HepG2 (cell line): ENCODE results near the gene MIA2. TPM values are rescaled to one million over a fixed set of nuclear protein-coding genes. Genes with fewer than 3 reads are reported as not detected.

Experiments used
- ATAD3A ChIP-seq: sonication (generic); formaldehyde crosslinking; IDR thresholded peaks from 2 replicates; pipeline ENCODE4 v1.4.0; 2020; ENCODE audit warnings: missing genetic modification reagents
- CBX5 ChIP-seq: sonication (generic); formaldehyde crosslinking; IDR thresholded peaks from 2 replicates; pipeline ENCODE4 v1.4.0; 2020; ENCODE audit warnings: missing genetic modification reagents, borderline replicate concordance
- CREM ChIP-seq, 2 experiments: sonication (generic) in 1 of 2; formaldehyde crosslinking in 1 of 2; IDR thresholded peaks; 2 replicates each; pipeline versions ENCODE4 v1.4.0 to v1.6.1; 2016 to 2020; ENCODE audit warnings: antibody characterized with exemption in 1 of 2, mild to moderate bottlenecking in 1 of 2, missing genetic modification reagents in 1 of 2
- ELF4 ChIP-seq: sonication (generic); formaldehyde crosslinking; IDR thresholded peaks from 2 replicates; pipeline ENCODE4 v1.5.0; 2020; ENCODE audit warnings: missing genetic modification reagents, mild to moderate bottlenecking, moderate library complexity, borderline replicate concordance
- KIAA2018 ChIP-seq: sonication (generic); formaldehyde crosslinking; IDR thresholded peaks from 2 replicates; pipeline ENCODE4 v1.5.0; 2020; ENCODE audit warnings: mild to moderate bottlenecking, missing genetic modification reagents, borderline replicate concordance
- PTBP1 ChIP-seq: fragments of 200-400 bp; formaldehyde crosslinking; IDR thresholded peaks from 2 replicates; pipeline ENCODE4 v1.6.1; 2018; ENCODE audit warnings: low read length, low read depth; ENCODE audit not compliant: poor library complexity, severe bottlenecking
- SOX5 ChIP-seq: IDR thresholded peaks from 2 replicates; pipeline ENCODE4 v1.6.1; 2016; ENCODE audit warnings: borderline replicate concordance
- TFDP2 ChIP-seq: sonication (generic); formaldehyde crosslinking; IDR thresholded peaks from 2 replicates; pipeline ENCODE4 v1.4.0; 2020; ENCODE audit warnings: missing genetic modification reagents
- TRIM22 ChIP-seq: fragments of 450-650 bp; IDR thresholded peaks from 2 replicates; pipeline ENCODE4 v1.6.1; 2017
- ZBTB26 ChIP-seq: IDR thresholded peaks from 2 replicates; pipeline ENCODE4 v1.6.1; 2016; ENCODE audit warnings: missing compliant biosample characterization, missing genetic modification reagents, borderline replicate concordance
- ZNF101 ChIP-seq: sonication (generic); formaldehyde crosslinking; IDR thresholded peaks from 2 replicates; pipeline ENCODE4 v1.4.0; 2020; ENCODE audit warnings: mild to moderate bottlenecking, low read depth, missing genetic modification reagents, borderline replicate concordance
- ZNF276 ChIP-seq: sonication (generic); formaldehyde crosslinking; IDR thresholded peaks from 2 replicates; pipeline ENCODE4 v1.4.0; 2020; ENCODE audit warnings: mild to moderate bottlenecking, low read depth, missing genetic modification reagents
- ZNF720 ChIP-seq: sonication (generic); formaldehyde crosslinking; IDR thresholded peaks from 2 replicates; pipeline ENCODE4 v1.4.0; 2020; ENCODE audit warnings: missing genetic modification reagents
- ZNF781 ChIP-seq: sonication (generic); formaldehyde crosslinking; IDR thresholded peaks from 2 replicates; pipeline ENCODE4 v1.5.1; 2020; ENCODE audit warnings: borderline replicate concordance, mild to moderate bottlenecking, missing genetic modification reagents; ENCODE audit errors: not compliant biosample characterization
- ZNF883 ChIP-seq: sonication (generic); formaldehyde crosslinking; IDR thresholded peaks from 2 replicates; pipeline ENCODE4 v1.5.1; 2020; ENCODE audit warnings: mild to moderate bottlenecking, missing genetic modification reagents; ENCODE audit errors: not compliant biosample characterization
- polyA plus RNA-seq, 8 experiments: library from polyadenylated mRNA; depleted of rRNA in 3 of 8; stranded (reverse) in 7 of 8; unstranded in 1 of 8; fragments of >200 nt; fragmentation: Illumina TruSeq in 4 of 8; extraction: Trizol in 4 of 8; gene quantifications; 2 replicates each; pipeline versions ENCODE4 v1.2.1 to v1.2.3, GENCODE V29; 2011 to 2016; ENCODE audit warnings: low read depth in 4 of 8, missing spikeins in 1 of 8, mixed read lengths in 1 of 8; ENCODE audit not compliant: insufficient read depth in 1 of 8
- total RNA-seq, 5 experiments: library from RNA; depleted of rRNA; stranded (reverse); fragments of >200 nt; fragmentation: Illumina TruSeq; extraction: Trizol; gene quantifications; 2 replicates each; pipeline ENCODE4 v1.2.3, GENCODE V29; 2016; ENCODE audit warnings: low read depth in 1 of 5

The MIA2 gene
- total and polyA plus RNA-seq, 2 of the 13 experiments (the other 11 are each of a cell fraction or from before 2014, with no cell fraction given) = 134 to 158 TPM

GRCh38 chr14:39266525-39266870 is 32.8 kb downstream of the MIA2 start (continued):
- TF ChIP-seq TFDP2 (CRISPR knock-in tag) = peak; percentile 82
- no peak for TF ChIP-seq ATAD3A (CRISPR knock-in tag)
- no peak for TF ChIP-seq ZNF781 (CRISPR knock-in tag)
- TF ChIP-seq ZNF720 (CRISPR knock-in tag) = 0 out of 2 replicates have a peak, but pooled peaks have one; percentile 45
- TF ChIP-seq CBX5 (CRISPR knock-in tag) = peak; percentile 98
- TF ChIP-seq CREM (IDR thresholded peaks at IDR 0.05) = peak; percentile 84
- no peak; the same call in 1 of the 2 replicates for TF ChIP-seq CREM (CRISPR knock-in tag; IDR thresholded peaks at IDR 0.05)
- peak; percentile 88; the same call in 1 of the 2 replicates for TF ChIP-seq ZBTB26 (CRISPR knock-in tag)
- no peak; the same call in 1 of the 2 replicates for TF ChIP-seq ELF4 (CRISPR knock-in tag)
- TF ChIP-seq ZNF276 (CRISPR knock-in tag) = peak; percentile 91; the same call in 1 of the 2 replicates
- TF ChIP-seq SOX5 (CRISPR knock-in tag) = peak; percentile 85
- TF ChIP-seq ZNF101 = peak; percentile 97
- no peak for TF ChIP-seq KIAA2018 (CRISPR knock-in tag)
- TF ChIP-seq ZNF883 (CRISPR knock-in tag) = peak; percentile 77
- no peak for TF ChIP-seq PTBP1
- TF ChIP-seq TRIM22 = no peak
